Measurements from ENCODE around the gene NT5C3B.

The NT5C3B gene

GRCh38 chr17:41810659-41811548 lies 25.1 kb downstream of the NT5C3B start:
- no peak for DNase-seq (ENCODE audit: low read depth)

GRCh38 chr17:41806685-41807445 lies 29.2 kb downstream of the NT5C3B start:
- DNase-seq (ENCODE audit: low read depth): no peak

- no peak for DNase-seq (ENCODE audit: low read depth)
Observed at GRCh38 chr17:41803049-41804020, 32.7 kb downstream of the NT5C3B start.

DNA sequence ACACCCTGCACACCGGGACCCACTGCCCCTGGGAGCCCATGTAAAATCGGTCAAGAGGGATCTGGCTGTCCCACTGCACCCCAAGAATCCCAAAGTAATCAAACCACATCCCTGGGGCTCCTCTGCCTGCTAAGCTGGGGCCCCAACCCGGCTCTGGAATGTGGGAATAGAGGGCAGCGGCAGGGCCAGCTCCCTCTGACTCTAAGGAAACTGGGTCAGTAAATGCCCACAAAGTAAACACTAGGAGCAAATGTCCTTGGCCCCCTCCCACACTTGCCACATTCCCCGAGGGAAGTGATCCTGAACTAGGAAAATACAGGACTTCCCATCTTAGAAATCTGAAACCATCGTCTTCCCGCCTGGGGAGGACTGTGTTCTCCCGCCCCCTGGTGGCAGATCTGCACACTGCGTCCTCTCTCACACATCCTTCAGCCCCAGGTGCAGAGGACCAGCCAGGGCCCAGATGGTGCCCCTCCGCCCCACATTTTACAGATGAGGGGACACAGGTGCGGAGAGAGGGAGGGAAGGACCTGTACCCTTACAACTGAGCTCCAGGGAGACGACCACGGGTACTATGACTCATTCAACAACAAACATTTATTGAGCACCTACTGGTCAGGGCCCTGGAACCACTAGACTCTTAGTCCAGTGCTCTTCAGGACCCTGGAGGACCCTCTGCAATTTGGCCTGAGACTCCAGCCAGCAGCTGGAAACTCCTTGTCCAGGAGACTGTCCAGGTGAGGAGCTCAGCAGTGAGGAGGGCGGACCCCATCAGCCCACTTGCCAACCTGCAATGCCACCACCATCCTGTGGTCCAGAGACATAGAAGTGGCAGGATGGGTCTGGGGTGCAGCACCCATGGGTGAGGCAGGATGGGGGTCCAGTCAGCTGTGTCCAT lies 34.4 kb downstream of the NT5C3B start:
- DNase-seq (ENCODE audit: low read depth): peak; percentile 50

GRCh38 chr17:41800601-41801373 lies 35.2 kb downstream of the NT5C3B start:
- DNase-seq (ENCODE audit: low read depth): no peak

- DNase-seq (ENCODE audit: low read depth): no peak
Observed at GRCh38 chr17:41799366-41799765, 36.7 kb downstream of the NT5C3B start.

- no peak for DNase-seq (ENCODE audit: low read depth)
Observed at GRCh38 chr17:41797377-41797776, 38.7 kb downstream of the NT5C3B start.

GRCh38 chr17:41796121-41796895 lies 39.7 kb downstream of the NT5C3B start:
- no peak for DNase-seq (ENCODE audit: low read depth)

GRCh38 chr17:41794540-41794975 lies 41.5 kb downstream of the NT5C3B start:
- no peak for DNase-seq (ENCODE audit: low read depth)

DNA sequence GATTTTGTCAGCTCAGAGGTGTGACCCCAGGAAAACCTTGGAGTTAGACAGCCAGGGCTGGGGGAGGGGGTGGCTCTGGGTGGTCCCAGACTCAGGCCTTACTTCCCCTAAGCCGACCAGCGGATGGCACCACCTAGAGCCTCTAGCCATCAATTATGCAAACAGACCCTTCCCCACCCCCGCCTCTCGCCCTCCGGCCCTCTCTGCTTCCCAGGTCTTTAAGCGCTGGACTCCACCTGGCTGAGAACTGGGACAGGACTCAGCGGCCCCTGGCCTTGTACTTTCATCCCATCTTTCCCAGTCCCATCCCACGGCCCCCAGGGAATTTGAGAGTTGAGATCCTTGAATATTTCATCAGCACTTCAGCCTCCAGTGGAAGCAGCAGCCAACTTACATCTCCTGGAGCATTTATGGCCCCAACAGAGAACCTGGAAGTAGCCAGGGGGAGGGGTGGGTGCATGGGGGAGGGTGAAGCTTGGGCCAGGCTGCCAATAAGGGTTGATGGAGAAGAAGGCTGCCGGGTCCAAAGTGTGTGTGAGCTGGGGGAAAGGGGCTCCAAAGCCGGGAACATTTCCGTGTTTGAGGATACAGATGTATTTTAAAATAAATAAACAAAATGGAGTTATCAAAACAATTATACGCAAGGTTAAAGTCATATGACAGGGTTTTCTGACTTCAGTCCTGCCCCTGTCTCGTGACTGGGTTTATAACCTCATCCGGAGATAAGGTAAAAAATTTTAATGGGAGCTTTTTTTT lies 42.1 kb downstream of the NT5C3B start:
- DNase-seq (ENCODE audit: low read depth): no peak

DNA sequence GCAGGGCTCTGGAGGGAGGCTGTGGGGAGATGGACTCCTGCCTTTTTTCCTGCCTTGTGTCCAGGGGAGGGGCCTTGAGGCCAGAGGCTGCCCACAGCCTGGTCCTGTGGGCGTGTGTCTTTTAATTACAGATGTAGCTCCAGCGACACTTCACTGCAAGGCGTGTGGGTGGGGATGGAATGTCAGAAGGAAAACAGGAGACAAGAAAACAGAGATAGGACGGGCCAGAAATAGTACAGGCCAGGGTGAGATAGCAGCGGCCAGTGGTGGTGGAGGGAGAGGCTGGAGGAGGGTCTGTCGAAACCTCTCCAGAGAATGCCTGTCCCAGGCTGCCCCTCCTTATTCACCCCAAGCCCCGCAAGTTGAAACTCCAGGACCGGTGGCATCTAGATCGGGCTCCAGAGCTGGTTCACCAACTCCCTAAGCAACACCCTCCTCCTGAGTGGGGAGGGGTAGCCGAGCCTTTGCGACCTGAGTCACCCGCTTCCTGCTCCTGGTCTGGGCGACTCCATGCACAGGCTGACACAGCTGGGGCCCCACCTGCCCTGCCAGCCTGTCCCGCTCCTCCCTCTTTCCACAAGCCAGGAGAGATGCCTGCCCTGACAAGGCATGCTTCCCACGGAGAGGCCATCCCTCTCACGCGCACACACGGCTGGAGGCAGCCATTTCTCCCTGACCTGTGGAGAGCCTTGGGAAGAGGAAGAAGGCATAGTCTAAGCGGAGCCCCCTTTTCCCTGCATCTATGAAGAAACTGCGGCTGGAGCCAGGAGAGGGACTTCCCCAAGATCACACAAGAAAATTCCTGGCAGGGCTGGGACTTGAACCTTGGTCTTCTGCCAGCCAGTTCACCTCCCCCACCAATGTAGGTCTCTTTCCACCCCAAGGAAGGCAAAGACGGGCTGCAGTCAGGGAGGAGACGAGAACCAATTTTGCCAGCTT lies 42.9 kb downstream of the NT5C3B start:
- DNase-seq (ENCODE audit: low read depth): no peak

DNA sequence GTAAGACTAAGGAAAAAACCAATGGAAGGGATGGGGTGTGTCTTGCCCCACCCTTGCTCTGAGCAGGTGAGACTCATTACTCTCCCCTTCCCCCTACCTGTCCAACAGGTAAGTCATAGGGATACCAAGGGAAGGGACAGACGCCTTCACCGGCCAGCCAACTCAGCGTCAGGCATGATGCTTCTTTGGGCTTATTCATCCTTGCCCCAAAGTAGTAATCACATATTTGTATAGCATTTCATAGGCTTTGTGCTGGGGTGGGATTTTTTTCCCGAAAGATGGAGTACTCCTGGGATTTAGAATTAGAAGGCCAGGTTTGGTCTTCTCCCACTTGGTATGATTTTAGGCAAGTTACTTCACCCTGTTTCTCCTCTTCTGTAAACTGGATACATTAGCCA lies 49.0 kb downstream of the NT5C3B start:
- DNase-seq (ENCODE audit: low read depth): no peak

DNA sequence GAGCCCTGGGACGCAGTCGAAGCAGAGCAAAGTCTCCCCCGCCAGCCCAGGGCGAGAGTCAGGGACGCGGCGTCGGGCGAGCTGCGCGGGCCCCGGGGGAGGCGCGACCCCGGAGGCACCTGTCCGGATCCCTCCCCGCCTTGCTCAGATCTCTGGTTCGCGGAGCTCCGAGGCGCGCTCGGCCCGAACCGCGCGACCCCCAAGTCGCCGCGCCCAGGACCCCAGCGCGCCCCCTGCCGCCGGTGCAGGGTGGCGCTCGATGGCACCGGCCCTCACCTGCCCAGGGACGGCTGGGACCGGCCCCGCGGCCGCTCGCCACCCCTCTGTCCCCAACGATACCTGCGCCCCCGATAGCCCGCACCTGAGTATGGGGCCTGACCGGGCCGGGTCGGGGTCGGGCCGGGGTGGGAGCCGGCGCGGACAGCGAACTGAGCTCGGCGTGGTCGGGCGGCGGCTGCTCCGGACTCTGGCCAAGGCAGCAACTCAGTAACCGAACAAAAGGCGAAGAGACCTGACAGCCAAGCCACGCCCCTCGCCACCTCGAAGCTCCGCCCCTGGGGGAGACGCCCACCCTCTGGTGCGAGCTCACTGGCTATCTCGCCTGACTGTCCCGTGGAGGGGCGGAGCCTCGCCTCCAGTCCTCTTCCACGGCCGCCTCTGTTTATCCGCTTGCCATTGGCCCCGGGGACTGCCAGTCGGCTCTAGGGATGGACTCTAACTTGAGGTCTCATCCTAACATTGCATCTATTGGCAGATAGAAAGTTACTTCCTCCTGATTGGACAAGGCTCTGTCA lies 49.6 kb downstream of the NT5C3B start, which contains the start of gene JUP:
JUP (minus strand) TSS at position 485 of the 794 bp plus-strand sequence. CDS start 14,857 bp downstream, outside the sequence.
- peak; percentile 72 for DNase-seq (ENCODE audit: low read depth)

- DNase-seq (ENCODE audit: low read depth): no peak
Observed at GRCh38 chr17:41785859-41786226, 50.2 kb downstream of the NT5C3B start.

DNA sequence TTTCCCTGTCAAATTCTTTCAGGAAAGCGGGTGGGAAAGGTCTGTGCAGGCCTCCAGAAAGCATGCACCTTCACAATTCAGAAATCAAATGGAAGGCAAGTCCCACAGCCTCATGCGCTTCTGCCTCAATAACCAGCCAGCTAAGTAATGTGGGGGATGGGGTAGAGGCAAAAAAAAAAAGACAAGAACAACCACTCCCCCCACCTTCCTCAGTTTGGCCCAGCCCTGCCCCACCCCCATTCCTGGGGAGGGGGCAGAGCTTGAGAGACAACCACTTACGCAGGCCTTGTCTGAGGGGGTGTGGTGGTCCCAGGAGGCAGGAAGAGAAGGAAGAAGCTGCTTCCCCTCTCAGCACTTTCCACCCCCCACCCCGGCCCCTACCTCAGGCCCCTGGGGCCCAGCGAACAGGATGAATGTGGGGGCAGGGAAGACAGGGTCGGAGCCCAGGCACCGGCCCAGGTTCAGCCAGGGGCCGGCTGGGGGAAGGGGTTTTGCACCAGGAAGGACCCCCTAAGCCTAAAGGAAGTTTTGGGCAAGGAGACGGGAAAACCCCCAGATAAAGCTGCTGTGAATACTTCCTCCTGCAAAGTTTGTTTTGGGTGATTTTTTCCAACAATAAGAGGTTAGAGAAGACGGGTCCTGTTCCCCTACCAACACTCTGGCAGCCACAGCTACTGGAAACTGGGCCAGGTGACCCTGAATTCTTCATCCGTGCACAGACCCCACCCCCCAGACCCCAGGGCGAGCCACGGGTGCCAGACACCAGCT lies 50.8 kb downstream of the NT5C3B start:
- DNase-seq (ENCODE audit: low read depth): no peak

Measured in activated T-helper 1 cell treated with Interleukin-2 at 50 U/mL for 16 hours (primary cell).